Mesenchymal stem cell (in vitro differentiated cells and primary cell): Measurements from ENCODE around the gene WDFY2.

Source experiments
- DNase-seq: peaks from one replicate; pipeline ENCODE4 v3.0.0-alpha.2; 2013
- H2AFZ ChIP-seq: one replicate; pipeline ENCODE4 v1.6.1; 2013; ENCODE audit warnings: low read depth, mild to moderate bottlenecking, control low read depth, inconsistent platforms, low read length, moderate library complexity
- H2AK5ac ChIP-seq: 2 replicates; pipeline ENCODE4 v1.6.1; 2013; ENCODE audit warnings: low read length, moderate library complexity, mild to moderate bottlenecking, inconsistent platforms; ENCODE audit not compliant: severe bottlenecking
- H2BK120ac ChIP-seq: one replicate; pipeline ENCODE4 v1.6.1; 2013; ENCODE audit warnings: low read depth, mild to moderate bottlenecking, inconsistent platforms, low read length, moderate library complexity
- H2BK12ac ChIP-seq, 2 experiments: one replicate each; pipeline ENCODE4 v1.6.1; 2013; ENCODE audit warnings: inconsistent platforms in 2 of 2, low read length in 2 of 2, mild to moderate bottlenecking in 2 of 2, moderate library complexity in 2 of 2, control low read depth in 1 of 2
- H2BK15ac ChIP-seq: one replicate; pipeline ENCODE4 v1.6.1; 2013; ENCODE audit warnings: mild to moderate bottlenecking, low read depth, inconsistent platforms; ENCODE audit not compliant: poor library complexity, severe bottlenecking
- H2BK5ac ChIP-seq: 2 replicates; pipeline ENCODE4 v1.6.1; 2013; ENCODE audit warnings: low read depth, mild to moderate bottlenecking, low read length, control low read depth, inconsistent platforms; ENCODE audit not compliant: poor library complexity, severe bottlenecking
- H3K14ac ChIP-seq, 2 experiments: one replicate each; pipeline ENCODE4 v1.6.1; 2013; ENCODE audit warnings: inconsistent platforms in 2 of 2, low read length in 2 of 2, control low read depth in 1 of 2, mild to moderate bottlenecking in 1 of 2, moderate library complexity in 1 of 2
- H3K18ac ChIP-seq, 2 experiments: one replicate each; pipeline ENCODE4 v1.6.1; 2013; ENCODE audit warnings: inconsistent platforms in 2 of 2, low read length in 2 of 2, control low read depth in 1 of 2, low read depth in 1 of 2, mild to moderate bottlenecking in 1 of 2
- H3K23ac ChIP-seq, 2 experiments: one replicate each; pipeline ENCODE4 v1.6.1; 2013; ENCODE audit warnings: inconsistent platforms in 2 of 2, low read length in 2 of 2, mild to moderate bottlenecking in 2 of 2, moderate library complexity in 2 of 2, control low read depth in 1 of 2
- H3K27ac ChIP-seq: 2 replicates; pipeline ENCODE4 v1.5.1; 2013; ENCODE audit warnings: mild to moderate bottlenecking, moderate library complexity, low read length, control low read depth, inconsistent platforms; ENCODE audit not compliant: poor library complexity, severe bottlenecking
- H3K27me3 ChIP-seq, 2 experiments: 2 replicates each; pipeline versions ENCODE4 v1.6.1 to v1.7.0; 2013; ENCODE audit warnings: low read length in 2 of 2, mild to moderate bottlenecking in 2 of 2, moderate library complexity in 2 of 2, control low read depth in 1 of 2, inconsistent platforms in 1 of 2; ENCODE audit not compliant: control insufficient read depth in 1 of 2, insufficient read depth in 1 of 2
- H3K36me3 ChIP-seq, 2 experiments: 2 replicates each; pipeline versions ENCODE4 v1.6.1 to v1.7.0; 2013; ENCODE audit warnings: low read length in 2 of 2, control low read depth in 1 of 2, inconsistent platforms in 1 of 2, low read depth in 1 of 2, mild to moderate bottlenecking in 1 of 2; ENCODE audit not compliant: insufficient read depth in 2 of 2, control insufficient read depth in 1 of 2
- H3K4ac ChIP-seq, 2 experiments: one replicate each; pipeline ENCODE4 v1.6.1; 2013; ENCODE audit warnings: inconsistent platforms in 2 of 2, low read length in 2 of 2, mild to moderate bottlenecking in 2 of 2, moderate library complexity in 2 of 2, control low read depth in 1 of 2, low read depth in 1 of 2
- H3K4me1 ChIP-seq: 2 replicates; pipeline ENCODE4 v1.6.1; 2013; ENCODE audit warnings: low read depth, low read length, control low read depth; ENCODE audit not compliant: control insufficient read depth, insufficient read depth
- H3K4me2 ChIP-seq: 2 replicates; pipeline ENCODE4 v1.6.1; 2013; ENCODE audit warnings: low read length, mild to moderate bottlenecking, inconsistent platforms; ENCODE audit not compliant: poor library complexity, severe bottlenecking
- H3K4me3 ChIP-seq, 2 experiments: 2 replicates each; pipeline versions ENCODE4 v1.5.1 to v1.7.0; 2013; ENCODE audit warnings: low read length in 2 of 2, mild to moderate bottlenecking in 2 of 2, control low read depth in 1 of 2, low read depth in 1 of 2; ENCODE audit not compliant: insufficient read depth in 1 of 2
- H3K79me1 ChIP-seq: replicated peaks from 2 replicates; pipeline ENCODE4 v1.6.1; 2013; ENCODE audit warnings: mild to moderate bottlenecking, control low read depth, low read length, inconsistent platforms; ENCODE audit not compliant: poor library complexity, severe bottlenecking
- H3K9ac ChIP-seq: 2 replicates; pipeline ENCODE4 v1.7.0; 2013; ENCODE audit warnings: mild to moderate bottlenecking, low read length, moderate library complexity
- H3K9me3 ChIP-seq: 2 replicates; pipeline ENCODE4 v1.7.0; 2013; ENCODE audit warnings: mild to moderate bottlenecking, low read length; ENCODE audit not compliant: control insufficient read depth
- H4K8ac ChIP-seq: one replicate; pipeline ENCODE4 v1.6.1; 2013; ENCODE audit warnings: inconsistent platforms, mild to moderate bottlenecking, low read length, moderate library complexity
- H4K91ac ChIP-seq: one replicate; pipeline ENCODE4 v1.6.1; 2013; ENCODE audit warnings: mild to moderate bottlenecking, low read length, inconsistent platforms
- WGBS: methylation state at CpG from one replicate; pipeline ENCODE4 v1.1.7; 2013; ENCODE audit warnings: mixed read lengths; 5-methylcytosine and 5-hydroxymethylcytosine counted together

WDFY2 gene

DNA sequence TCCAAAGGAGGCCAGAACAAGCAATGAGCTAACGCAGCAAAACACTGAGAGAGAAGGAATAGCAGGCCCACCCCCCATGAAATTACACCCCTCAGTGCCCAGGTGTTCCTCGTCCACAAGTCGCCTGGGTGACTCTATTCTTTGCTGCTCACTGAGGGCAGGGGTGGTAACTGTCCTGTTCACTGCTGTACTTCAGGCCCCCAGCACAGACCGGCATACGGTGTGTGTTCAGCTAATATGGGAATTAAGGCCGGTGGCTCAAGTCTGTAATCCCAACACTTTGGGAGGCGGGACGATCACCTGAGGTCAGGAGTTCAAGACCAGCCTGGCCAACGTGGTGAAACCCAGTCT is 187.8 kb downstream of the WDFY2 start:
- no peak overlapping the region for H3K23ac ChIP-seq
- no peak overlapping the region for H2BK12ac ChIP-seq
- no peak overlapping the region for H3K4me2 ChIP-seq
- H2BK5ac ChIP-seq, result no peak overlapping the region
- 91% methylated on average over 9 of the region's 9 CpGs for WGBS
- no peaks in the 10 kb centered on the region for H3K9me3 ChIP-seq
- peaks cover 11 to 15% of the 10 kb centered on the region in 2 experiments for H3K36me3 ChIP-seq
- no peak overlapping the region for H2BK15ac ChIP-seq
- H3K4me1 ChIP-seq, result peaks cover 2% of the 10 kb centered on the region
- peaks cover 8% of the 10 kb centered on the region for H3K79me1 ChIP-seq
- no peak overlapping the region for H3K4me3 ChIP-seq
- H3K18ac ChIP-seq, result no peak overlapping the region
- no peak overlapping the region for H3K27ac ChIP-seq
- no peak overlapping the region for H2AFZ ChIP-seq
- no peak overlapping the region for H4K8ac ChIP-seq
- H3K27me3 ChIP-seq, result peaks cover 4 to 24% of the 10 kb centered on the region in 2 experiments
- DNase-seq, result no peak
- no peak overlapping the region for H3K9ac ChIP-seq
- no peak overlapping the region for H3K14ac ChIP-seq
- no peak overlapping the region for H2AK5ac ChIP-seq
- H4K91ac ChIP-seq, result no peak overlapping the region
- H2BK120ac ChIP-seq, result no peak overlapping the region
- H3K4ac ChIP-seq, result no peak overlapping the region

DNA sequence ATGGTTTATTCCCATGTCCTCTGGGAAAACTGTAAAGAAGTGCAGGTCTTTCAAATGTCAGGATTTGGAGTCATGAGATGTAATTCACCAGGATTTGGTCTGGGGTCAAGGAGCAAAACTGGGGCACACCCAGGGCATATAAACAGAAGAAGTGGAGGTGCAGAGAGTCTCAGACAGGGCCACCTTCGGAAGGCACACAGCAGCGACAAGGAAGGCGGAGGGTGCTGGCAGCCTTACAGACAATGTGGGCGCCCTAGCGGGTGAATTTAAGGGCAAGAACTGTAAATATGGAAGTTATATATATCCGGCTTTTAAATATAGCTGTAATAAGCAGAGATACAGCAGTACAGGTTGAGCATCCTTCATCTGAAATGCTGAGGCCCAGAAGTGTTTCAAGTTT is 188.5 kb downstream of the WDFY2 start:
- Histone ChIP-seq H3K14ac (no peak overlapping the region), H3K23ac (no peak overlapping the region), H3K36me3 (peaks cover 5 to 13% of the 10 kb centered on the region in 2 experiments), H3K4me2 (no peak overlapping the region), H3K27ac (no peak overlapping the region), H2BK120ac (no peak overlapping the region), H3K9ac (no peak overlapping the region), H3K18ac (no peak overlapping the region), H3K27me3 (peaks cover 4 to 26% of the 10 kb centered on the region in 2 experiments), H2BK5ac (no peak overlapping the region), H2BK15ac (no peak overlapping the region), H2BK12ac (no peak overlapping the region), H3K4ac (no peak overlapping the region), H3K4me3 (no peak overlapping the region), H3K4me1 (peaks cover 2% of the 10 kb centered on the region), H3K79me1 (peaks cover 6% of the 10 kb centered on the region), H2AK5ac (no peak overlapping the region), H3K9me3 (no peaks in the 10 kb centered on the region), H4K8ac (peak overlapping the region; percentile 2), H2AFZ (no peak overlapping the region), H4K91ac (no peak overlapping the region)
- WGBS, result 91% methylated on average over 6 of the region's 6 CpGs
- no peak for DNase-seq

DNA sequence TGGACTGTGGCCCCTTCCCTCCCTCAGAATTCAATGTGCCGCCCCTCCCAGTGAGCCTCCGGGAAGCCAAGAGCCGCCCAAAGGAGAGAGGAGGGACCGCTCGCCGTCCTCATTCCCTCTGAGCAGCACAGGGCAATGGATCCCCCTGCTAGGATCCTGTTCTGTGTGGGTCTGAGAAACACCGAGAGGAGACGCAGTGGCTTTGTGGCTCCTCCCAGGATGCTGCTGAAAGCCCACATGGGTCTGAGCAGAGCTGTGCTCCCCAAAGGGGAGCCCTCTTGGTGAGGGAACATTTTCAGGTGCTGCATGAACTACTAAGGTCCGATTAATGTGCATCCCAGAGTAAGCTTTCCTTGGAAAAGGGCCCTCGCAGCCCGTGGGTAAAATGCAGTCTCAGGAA is 189.3 kb downstream of the WDFY2 start:
- no peak for DNase-seq
- Histone ChIP-seq H3K36me3 (peaks cover 0 to 6% of the 10 kb centered on the region in 2 experiments), H3K27me3 (peaks cover 4 to 26% of the 10 kb centered on the region in 2 experiments), H3K4me3 (no peak overlapping the region), H2BK12ac (no peak overlapping the region), H4K91ac (no peak overlapping the region), H3K4me2 (no peak overlapping the region), H3K9me3 (no peaks in the 10 kb centered on the region), H2BK15ac (no peak overlapping the region), H3K18ac (no peak overlapping the region), H3K9ac (no peak overlapping the region), H3K79me1 (peaks cover 2% of the 10 kb centered on the region), H3K23ac (no peak overlapping the region), H3K4me1 (peaks cover 2% of the 10 kb centered on the region), H4K8ac (no peak overlapping the region), H2BK120ac (no peak overlapping the region), H3K4ac (no peak overlapping the region), H3K14ac (no peak overlapping the region), H2AK5ac (no peak overlapping the region), H3K27ac (no peak overlapping the region), H2AFZ (no peak overlapping the region), H2BK5ac (no peak overlapping the region)
- WGBS, result 93% methylated on average over 11 of the region's 11 CpGs

DNA sequence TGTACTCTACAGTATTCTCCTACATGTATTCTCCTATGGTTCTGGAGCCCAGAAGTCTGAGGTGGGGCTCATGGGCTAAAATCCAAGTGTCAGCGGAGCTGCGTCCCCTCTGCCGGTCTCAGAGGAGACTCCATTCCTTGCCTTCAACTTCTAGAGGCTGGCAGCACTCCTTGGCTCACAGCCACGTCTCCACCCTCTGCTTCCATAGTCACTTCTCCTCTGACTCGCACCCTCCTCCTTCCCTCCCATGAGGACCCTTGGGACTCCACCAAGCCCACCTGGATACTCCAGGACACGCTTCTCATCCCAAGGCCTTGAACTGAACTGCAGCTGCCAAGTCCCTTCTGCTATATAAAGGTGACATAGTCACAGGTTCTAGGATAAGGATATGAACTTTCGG is 191.9 kb downstream of the WDFY2 start:
- H3K18ac ChIP-seq, result no peak overlapping the region
- H3K27me3 ChIP-seq, result peaks cover 4 to 26% of the 10 kb centered on the region in 2 experiments
- DNase-seq, result no peak
- H3K4me1 ChIP-seq, result no peaks in the 10 kb centered on the region
- H3K14ac ChIP-seq, result no peak overlapping the region
- H3K9ac ChIP-seq, result no peak overlapping the region
- no peak overlapping the region for H2BK5ac ChIP-seq
- H3K79me1 ChIP-seq, result no peaks in the 10 kb centered on the region
- no peak overlapping the region for H3K27ac ChIP-seq
- no peak overlapping the region for H2BK12ac ChIP-seq
- no peaks in the 10 kb centered on the region for H3K9me3 ChIP-seq
- no peak overlapping the region for H3K23ac ChIP-seq
- no peak overlapping the region for H3K4me3 ChIP-seq
- H2AK5ac ChIP-seq, result no peak overlapping the region
- H4K8ac ChIP-seq, result no peak overlapping the region
- WGBS, result 95% methylated on average over 7 of the region's 7 CpGs
- H2BK15ac ChIP-seq, result no peak overlapping the region
- H2AFZ ChIP-seq, result no peak overlapping the region
- no peak overlapping the region for H3K4me2 ChIP-seq
- no peak overlapping the region for H2BK120ac ChIP-seq
- no peak overlapping the region for H3K4ac ChIP-seq
- H4K91ac ChIP-seq, result no peak overlapping the region
- no peaks in the 10 kb centered on the region for H3K36me3 ChIP-seq
